Testis (tissue), 2 donors: ENCODE data around the gene TAF1B.

Experiments used
- POLR2A ChIP-seq: fragments of 450-650 bp; IDR thresholded peaks from one replicate; pipeline ENCODE4 v1.6.1; 2017; ENCODE audit warnings: antibody characterized with exemption, mild to moderate bottlenecking, moderate library complexity
- TF ChIP-seq, protein P1 (sequence below), 3 experiments: fragments of 450-650 bp in 2 of 3; fragments of 200-600 bp in 1 of 3; sonication (generic) in 1 of 3; IDR thresholded peaks; one replicate each; pipeline ENCODE4 v1.5.1; 2016 to 2019; ENCODE audit warnings: antibody characterized with exemption in 3 of 3, mild to moderate bottlenecking in 2 of 3, moderate library complexity in 1 of 3

DNA sequence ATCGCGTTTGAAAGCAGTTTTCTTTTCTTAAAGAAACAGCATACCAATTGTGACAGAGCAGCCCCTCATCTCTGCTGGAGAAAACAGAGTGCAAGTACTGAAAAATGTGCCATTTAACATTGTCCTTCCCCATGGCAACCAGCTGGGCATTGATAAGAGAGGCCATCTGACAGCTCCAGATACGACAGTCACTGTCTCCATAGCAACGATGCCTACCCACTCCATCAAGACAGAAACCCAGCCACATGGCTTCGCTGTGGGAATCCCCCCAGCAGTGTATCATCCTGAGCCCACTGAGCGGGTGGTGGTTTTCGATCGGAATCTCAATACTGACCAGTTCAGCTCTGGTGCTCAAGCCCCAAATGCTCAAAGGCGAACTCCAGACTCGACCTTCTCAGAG is 117.7 kb downstream of the TAF1B start:
- TF ChIP-seq, protein P1, sequence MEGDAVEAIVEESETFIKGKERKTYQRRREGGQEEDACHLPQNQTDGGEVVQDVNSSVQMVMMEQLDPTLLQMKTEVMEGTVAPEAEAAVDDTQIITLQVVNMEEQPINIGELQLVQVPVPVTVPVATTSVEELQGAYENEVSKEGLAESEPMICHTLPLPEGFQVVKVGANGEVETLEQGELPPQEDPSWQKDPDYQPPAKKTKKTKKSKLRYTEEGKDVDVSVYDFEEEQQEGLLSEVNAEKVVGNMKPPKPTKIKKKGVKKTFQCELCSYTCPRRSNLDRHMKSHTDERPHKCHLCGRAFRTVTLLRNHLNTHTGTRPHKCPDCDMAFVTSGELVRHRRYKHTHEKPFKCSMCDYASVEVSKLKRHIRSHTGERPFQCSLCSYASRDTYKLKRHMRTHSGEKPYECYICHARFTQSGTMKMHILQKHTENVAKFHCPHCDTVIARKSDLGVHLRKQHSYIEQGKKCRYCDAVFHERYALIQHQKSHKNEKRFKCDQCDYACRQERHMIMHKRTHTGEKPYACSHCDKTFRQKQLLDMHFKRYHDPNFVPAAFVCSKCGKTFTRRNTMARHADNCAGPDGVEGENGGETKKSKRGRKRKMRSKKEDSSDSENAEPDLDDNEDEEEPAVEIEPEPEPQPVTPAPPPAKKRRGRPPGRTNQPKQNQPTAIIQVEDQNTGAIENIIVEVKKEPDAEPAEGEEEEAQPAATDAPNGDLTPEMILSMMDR (IDR thresholded peaks at IDR 0.05), result no peak
- TF ChIP-seq POLR2A, result no peak
